NCI-H748 treated with DMSO at 0.1 percent for 48 hours (cell line): Measurements from ENCODE around the gene SEPTIN11.

Source experiments
- DNase-seq: peaks from one replicate; lab custom pipeline; 2025; lab: John Stamatoyannopoulos, UW

SEPTIN11 gene

GRCh38 chr4:76980261-76980660, 30.7 kb downstream of the SEPTIN11 start:
- no peak for DNase-seq

DNA sequence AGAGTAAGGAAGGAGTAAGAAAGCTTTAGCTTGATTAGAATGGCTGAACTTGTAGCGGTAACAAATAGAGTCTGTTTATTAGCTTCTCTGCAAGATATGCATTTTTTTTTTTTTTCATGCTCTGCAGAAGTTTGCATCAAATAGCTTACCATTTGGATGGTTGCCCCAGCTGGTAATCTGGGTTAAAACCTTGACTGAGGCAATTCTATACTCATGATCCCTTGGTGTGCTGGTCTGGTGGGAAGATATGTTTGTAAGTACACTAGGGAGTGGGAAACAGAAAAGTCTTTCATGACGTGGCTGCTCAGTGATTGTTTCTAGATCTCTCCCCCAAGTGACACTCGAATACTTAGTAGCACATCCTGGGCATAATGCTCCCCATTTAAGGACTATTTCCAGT, 32.1 kb downstream of the SEPTIN11 start:
- DNase-seq = no peak

- no peak for DNase-seq
These were observed 33.4 kb downstream of the SEPTIN11 start for GRCh38 chr4:76982638-76983584.

DNA sequence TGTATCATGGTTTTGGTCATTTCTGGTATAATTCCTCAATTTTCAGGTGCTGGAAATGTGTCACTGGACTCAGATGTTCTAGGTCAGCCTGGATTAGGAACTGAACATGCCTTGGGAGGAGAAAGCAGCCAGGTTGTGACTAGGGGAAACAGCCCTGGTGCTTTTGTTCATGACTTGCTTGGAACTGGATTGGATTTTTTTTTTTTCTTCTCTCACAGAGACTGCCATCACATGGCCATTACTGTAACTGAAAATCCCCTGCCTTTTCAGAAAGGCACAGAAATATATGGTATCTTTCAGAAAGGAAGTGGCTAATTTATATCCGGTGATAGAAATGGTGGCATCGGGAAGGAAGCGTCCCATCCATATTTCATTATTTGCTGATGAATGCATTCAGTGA, 34.6 kb downstream of the SEPTIN11 start:
- DNase-seq = no peak

DNA sequence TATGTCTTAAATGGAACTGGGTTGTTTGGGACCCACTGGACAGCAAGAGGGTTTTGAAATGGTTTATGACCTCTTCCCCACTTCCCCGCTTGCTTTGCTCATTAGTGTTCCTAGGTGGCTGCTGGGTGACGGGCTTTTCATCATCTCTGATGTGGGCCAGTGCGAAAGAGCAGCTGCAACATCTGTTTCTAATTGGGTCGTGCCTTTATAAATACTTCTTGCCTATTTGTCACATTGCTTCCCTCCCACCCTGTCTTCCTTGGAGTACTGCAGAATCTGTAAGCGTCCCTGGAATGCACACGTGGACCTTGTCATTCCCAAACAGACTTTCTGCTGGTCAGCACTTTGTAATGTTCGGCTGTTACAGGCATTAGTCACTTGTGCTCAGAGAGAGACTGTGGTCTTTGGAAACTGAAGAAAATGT, 35.2 kb downstream of the SEPTIN11 start:
- DNase-seq = no peak

GRCh38 chr4:76987153-76987591, 37.6 kb downstream of the SEPTIN11 start:
- no peak for DNase-seq

GRCh38 chr4:76987685-76988084, 38.1 kb downstream of the SEPTIN11 start:
- no peak for DNase-seq

- no peak for DNase-seq
These were observed 40.0 kb downstream of the SEPTIN11 start for GRCh38 chr4:76989391-76990061.

DNA sequence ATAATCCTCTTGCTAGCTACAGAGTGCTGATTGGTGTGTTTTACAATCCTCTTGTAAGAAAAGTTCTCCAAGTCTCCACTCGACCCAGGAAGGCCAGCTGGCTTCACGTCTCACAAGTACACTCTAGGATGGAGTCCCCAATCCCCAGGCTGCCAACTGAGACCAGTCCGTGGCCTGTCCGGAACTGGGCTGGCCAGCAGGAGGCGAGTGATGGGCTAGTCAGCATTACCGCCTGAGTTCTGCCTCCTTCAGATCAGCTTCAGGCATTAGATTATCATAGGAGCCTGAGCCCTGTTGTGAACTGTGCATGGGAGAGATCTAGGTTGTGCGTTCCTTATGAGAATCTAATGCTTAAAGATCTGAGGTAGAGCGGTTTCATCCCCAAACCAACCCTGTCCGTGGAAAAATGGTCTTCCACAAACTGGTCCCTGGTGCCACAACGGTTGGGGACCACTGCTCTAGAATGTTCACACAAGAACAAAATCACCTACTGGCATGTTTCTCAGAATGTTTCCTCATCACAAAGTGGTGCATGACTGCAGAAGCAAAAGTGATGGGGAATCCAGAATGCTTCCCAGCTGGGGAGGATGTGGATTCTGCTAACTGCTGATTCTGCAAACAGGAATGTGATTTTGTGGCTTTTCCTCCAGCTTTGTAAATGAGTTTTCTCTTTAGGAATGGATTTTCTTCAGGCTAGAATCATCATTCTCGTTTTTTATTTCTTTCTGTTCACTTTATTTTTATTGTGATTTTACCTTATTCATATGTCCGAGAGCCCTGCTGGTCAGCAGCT, 40.9 kb downstream of the SEPTIN11 start:
- no peak for DNase-seq

DNA sequence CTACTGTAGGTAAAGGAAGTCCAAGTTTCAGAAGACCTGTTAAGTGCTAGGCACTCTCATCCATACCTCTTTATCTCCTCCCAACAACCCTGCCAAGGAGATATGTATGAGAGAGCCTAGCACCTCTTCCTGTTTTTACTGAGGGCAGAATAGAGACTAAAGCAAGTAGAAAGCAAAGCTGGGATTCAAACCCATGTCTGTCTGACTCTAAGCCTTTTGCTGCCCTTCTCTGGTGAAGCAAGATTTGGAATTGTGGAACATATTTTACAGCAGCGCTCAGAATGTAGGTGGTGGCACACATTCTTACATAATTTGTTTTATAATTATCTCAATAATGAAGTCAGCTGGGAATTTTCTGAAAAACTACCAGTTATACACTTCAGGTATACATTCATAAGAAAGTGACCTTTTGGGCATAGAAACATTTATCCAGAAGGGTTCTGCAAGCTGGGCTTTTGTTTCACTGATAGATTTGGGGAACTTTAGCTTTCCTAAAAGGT, 41.7 kb downstream of the SEPTIN11 start:
- DNase-seq = no peak

- no peak for DNase-seq
These were observed 44.5 kb downstream of the SEPTIN11 start for GRCh38 chr4:76993787-76994641.

GRCh38 chr4:76995776-76996175, 46.2 kb downstream of the SEPTIN11 start:
- no peak for DNase-seq

GRCh38 chr4:76996445-76996844, 46.9 kb downstream of the SEPTIN11 start:
- no peak for DNase-seq

DNA sequence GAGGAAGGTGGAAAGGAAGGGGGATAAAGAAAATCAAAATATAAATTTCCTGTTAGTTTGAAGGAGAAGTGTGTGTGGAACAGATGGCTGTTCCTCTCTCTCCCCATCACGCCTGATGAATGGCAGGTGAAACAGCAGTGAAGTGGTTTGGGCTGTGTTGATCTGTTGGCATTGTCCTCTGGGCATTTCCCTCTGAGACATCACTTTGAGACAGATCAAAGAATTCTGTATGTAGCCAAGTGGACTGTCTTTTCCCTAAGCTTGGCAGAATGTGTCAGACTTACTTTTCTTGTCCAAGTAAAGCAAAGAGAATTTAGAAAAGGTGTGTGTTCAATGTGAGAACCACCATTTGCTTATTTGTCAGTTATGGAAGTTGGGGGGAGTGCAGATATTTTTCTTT, 47.5 kb downstream of the SEPTIN11 start:
- DNase-seq = no peak

DNA sequence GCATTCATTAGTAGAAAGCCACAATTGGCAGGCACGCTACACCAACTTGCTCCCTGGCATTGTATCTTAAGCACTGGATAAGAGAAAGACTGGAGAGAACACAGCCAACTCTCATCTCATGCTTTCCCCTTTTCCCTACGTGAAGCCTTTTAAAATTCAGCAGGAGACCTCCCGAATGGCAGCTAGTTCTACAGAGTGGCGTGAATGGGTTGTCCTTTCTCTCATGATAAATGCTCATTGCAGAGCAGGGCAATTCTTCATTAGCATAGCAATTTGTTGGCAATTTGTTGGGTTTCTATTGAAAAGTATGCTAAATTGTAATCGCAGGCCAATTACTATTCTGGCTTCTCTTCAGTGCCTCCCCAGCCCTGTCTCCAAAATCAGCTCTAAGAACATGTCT, 48.0 kb downstream of the SEPTIN11 start:
- no peak for DNase-seq

GRCh38 chr4:76998251-76998901, 48.8 kb downstream of the SEPTIN11 start:
- DNase-seq = no peak
